Osteoblast (primary cell): ENCODE data around the gene KHDRBS1. TPM values are rescaled to one million over a fixed set of nuclear protein-coding genes. Genes with fewer than 3 reads are reported as not detected.

Source experiments
- DNase-seq: peaks from one replicate; pipeline ENCODE4 v3.0.0; 2011; ENCODE audit warnings: low spot score, mixed read lengths; ENCODE audit not compliant: insufficient read length; ENCODE audit errors: missing footprints
- H2AFZ ChIP-seq: 2 replicates; pipeline ENCODE4 v1.6.0; 2011; ENCODE audit warnings: mild to moderate bottlenecking, low read length
- H3K27ac ChIP-seq: 2 replicates; pipeline ENCODE4 v1.5.1; 2011; ENCODE audit warnings: mild to moderate bottlenecking, low read depth, low read length, moderate library complexity
- H3K27me3 ChIP-seq: 2 replicates; pipeline ENCODE4 v1.6.0; 2012; ENCODE audit warnings: mild to moderate bottlenecking, control low read depth, inconsistent platforms, low read length, moderate library complexity; ENCODE audit not compliant: insufficient read depth
- H3K36me3 ChIP-seq: 2 replicates; pipeline ENCODE4 v1.5.1; 2011; ENCODE audit warnings: mild to moderate bottlenecking, low read length, control low read depth, moderate library complexity; ENCODE audit not compliant: insufficient read depth
- H3K4me1 ChIP-seq: 2 replicates; pipeline ENCODE4 v1.5.1; 2011; ENCODE audit warnings: mild to moderate bottlenecking, low read length, control low read depth, moderate library complexity; ENCODE audit not compliant: insufficient read depth
- H3K4me2 ChIP-seq: 2 replicates; pipeline ENCODE4 v1.6.0; 2011; ENCODE audit warnings: mild to moderate bottlenecking, low read length; ENCODE audit not compliant: insufficient read depth
- H3K4me3 ChIP-seq: fragments of 200-600 bp; sonication (generic); 3 replicates; pipeline ENCODE4 v1.5.1; 2012; ENCODE audit warnings: mild to moderate bottlenecking, low read length, inconsistent platforms; ENCODE audit not compliant: insufficient read depth
- H3K79me2 ChIP-seq: 2 replicates; pipeline ENCODE4 v1.6.0; 2012; ENCODE audit warnings: mild to moderate bottlenecking, low read length, control low read depth, inconsistent platforms; ENCODE audit not compliant: insufficient read depth
- H3K9me3 ChIP-seq: 2 replicates; pipeline ENCODE4 v1.5.1; 2011; ENCODE audit warnings: low read depth, low read length, control low read depth
- H4K20me1 ChIP-seq: 2 replicates; pipeline ENCODE4 v1.6.0; 2012; ENCODE audit warnings: mild to moderate bottlenecking, low read length, control low read depth; ENCODE audit not compliant: insufficient read depth
- small RNA-seq: library from RNA; depleted of rRNA; stranded (forward); fragments of <200 nt; gene quantifications from one replicate; pipeline ENCODE3, GENCODE V24; 2012
- total RNA-seq: library from RNA; depleted of rRNA; stranded (reverse); fragments of >200 nt; gene quantifications from 2 replicates; pipeline ENCODE4 v1.2.3, GENCODE V29; 2012
- TF ChIP-seq, protein P1 (sequence below): IDR thresholded peaks from 2 replicates; pipeline ENCODE4 v1.5.1; 2011; ENCODE audit warnings: mild to moderate bottlenecking, low read depth, low read length, moderate library complexity; ENCODE audit errors: extremely low read depth

KHDRBS1 gene
- total RNA-seq, 1 donor = 52.8 TPM

DNA sequence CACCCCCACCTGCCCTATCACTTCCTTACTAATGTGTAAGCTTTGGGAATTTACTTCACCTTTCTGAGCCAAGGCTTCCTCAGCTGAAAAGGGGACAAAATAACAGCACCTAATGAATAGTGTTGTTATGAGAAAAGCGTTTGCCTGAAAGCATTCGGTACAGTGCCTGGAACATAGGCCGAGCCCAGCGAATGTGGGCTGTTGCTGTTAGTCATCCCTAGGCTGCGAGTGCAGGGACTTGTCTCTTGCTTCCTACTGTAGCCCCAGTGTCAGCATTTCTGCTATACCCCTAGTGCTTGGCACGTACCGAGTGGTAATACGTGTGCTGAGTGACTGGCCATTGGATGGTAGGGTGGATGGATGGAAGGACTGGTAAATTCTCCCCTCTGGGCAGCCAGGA is 77.5 kb downstream of the KHDRBS1 start:
- DNase-seq = no peak
- no peaks in the 10 kb centered on the region for H3K9me3 ChIP-seq
- TF ChIP-seq, protein P1, sequence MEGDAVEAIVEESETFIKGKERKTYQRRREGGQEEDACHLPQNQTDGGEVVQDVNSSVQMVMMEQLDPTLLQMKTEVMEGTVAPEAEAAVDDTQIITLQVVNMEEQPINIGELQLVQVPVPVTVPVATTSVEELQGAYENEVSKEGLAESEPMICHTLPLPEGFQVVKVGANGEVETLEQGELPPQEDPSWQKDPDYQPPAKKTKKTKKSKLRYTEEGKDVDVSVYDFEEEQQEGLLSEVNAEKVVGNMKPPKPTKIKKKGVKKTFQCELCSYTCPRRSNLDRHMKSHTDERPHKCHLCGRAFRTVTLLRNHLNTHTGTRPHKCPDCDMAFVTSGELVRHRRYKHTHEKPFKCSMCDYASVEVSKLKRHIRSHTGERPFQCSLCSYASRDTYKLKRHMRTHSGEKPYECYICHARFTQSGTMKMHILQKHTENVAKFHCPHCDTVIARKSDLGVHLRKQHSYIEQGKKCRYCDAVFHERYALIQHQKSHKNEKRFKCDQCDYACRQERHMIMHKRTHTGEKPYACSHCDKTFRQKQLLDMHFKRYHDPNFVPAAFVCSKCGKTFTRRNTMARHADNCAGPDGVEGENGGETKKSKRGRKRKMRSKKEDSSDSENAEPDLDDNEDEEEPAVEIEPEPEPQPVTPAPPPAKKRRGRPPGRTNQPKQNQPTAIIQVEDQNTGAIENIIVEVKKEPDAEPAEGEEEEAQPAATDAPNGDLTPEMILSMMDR = no peak
- H3K79me2 ChIP-seq = no peaks in the 10 kb centered on the region
- H4K20me1 ChIP-seq = no peaks in the 10 kb centered on the region
- no peaks in the 10 kb centered on the region for H3K27me3 ChIP-seq
- H3K4me3 ChIP-seq = no peak overlapping the region
- H3K36me3 ChIP-seq = peaks cover 45% of the 10 kb centered on the region
- H3K27ac ChIP-seq = no peak overlapping the region
- no peaks in the 10 kb centered on the region for H3K4me1 ChIP-seq
- H3K4me2 ChIP-seq = no peak overlapping the region
- no peak overlapping the region for H2AFZ ChIP-seq

DNA sequence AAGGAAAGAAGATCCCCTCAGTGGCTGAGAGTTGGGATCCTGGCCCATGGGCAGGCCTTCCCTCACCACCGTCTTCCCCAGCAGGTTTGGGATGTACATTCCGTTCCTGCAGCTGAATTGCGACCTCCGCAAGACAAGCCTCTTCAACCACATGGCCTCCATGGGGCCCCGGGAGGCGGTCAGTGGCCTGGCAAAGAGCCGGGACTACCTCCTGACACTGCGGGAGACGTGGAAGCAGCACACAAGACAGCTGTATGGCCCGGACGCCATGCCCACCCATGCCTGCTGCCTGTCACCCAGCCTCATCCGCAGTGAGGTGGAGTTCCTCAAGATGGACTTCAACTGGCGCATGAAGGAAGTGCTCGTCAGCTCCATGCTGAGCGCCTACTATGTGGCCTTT is 77.9 kb downstream of the KHDRBS1 start:
- H4K20me1 ChIP-seq = no peaks in the 10 kb centered on the region
- no peaks in the 10 kb centered on the region for H3K9me3 ChIP-seq
- TF ChIP-seq, protein P1 = no peak
- no peaks in the 10 kb centered on the region for H3K79me2 ChIP-seq
- no peaks in the 10 kb centered on the region for H3K27me3 ChIP-seq
- no peaks in the 10 kb centered on the region for H3K4me1 ChIP-seq
- H3K4me2 ChIP-seq = no peak overlapping the region
- no peak overlapping the region for H3K4me3 ChIP-seq
- no peak for DNase-seq
- H2AFZ ChIP-seq = no peak overlapping the region
- no peak overlapping the region for H3K27ac ChIP-seq
- peaks cover 48% of the 10 kb centered on the region for H3K36me3 ChIP-seq

Small RNA genes lying within 50 kb of the gene (small RNA-seq; reads per million reads assigned to genes)
- gene MIR5585 = not detected
- gene RF00017 = not detected

Other genes with a start within 250 kb of the KHDRBS1 start
- gene ADGRB2, start 249.5 kb upstream of the KHDRBS1 start, total RNA-seq = 5.8 and 7.4 TPM in 2 replicates
- 58.6 and 67.8 TPM in 2 replicates for gene SPOCD1, start 197.8 kb upstream of the KHDRBS1 start, total RNA-seq
- gene PTP4A2, start 75.5 kb upstream of the KHDRBS1 start, total RNA-seq = 539 and 568 TPM in 2 replicates
- gene TMEM39B, start 59.1 kb downstream of the KHDRBS1 start, total RNA-seq = 4.7 and 5.6 TPM in 2 replicates
- 64.8 and 65.5 TPM in 2 replicates for gene KPNA6, start 94.2 kb downstream of the KHDRBS1 start, total RNA-seq
- 136 and 140 TPM in 2 replicates for gene TXLNA, start 165.8 kb downstream of the KHDRBS1 start, total RNA-seq
- 8.0 and 11.8 TPM in 2 replicates for gene CCDC28B, start 186.7 kb downstream of the KHDRBS1 start, total RNA-seq
- gene IQCC, start 191.8 kb downstream of the KHDRBS1 start, total RNA-seq = 1.8 TPM in 2 replicates
- under 0.01 TPM in 1 of 2 replicates, not detected in the other for gene DCDC2B, start 195.2 kb downstream of the KHDRBS1 start, total RNA-seq
- gene TMEM234, start 208.5 kb downstream of the KHDRBS1 start, total RNA-seq = 21.5 and 24.2 TPM in 2 replicates
- 253 and 255 TPM in 2 replicates for gene EIF3I, start 208.5 kb downstream of the KHDRBS1 start, total RNA-seq
- 2.5 and 4.4 TPM in 2 replicates for gene FAM167B, start 233.4 kb downstream of the KHDRBS1 start, total RNA-seq
- gene LCK, start 237.4 kb downstream of the KHDRBS1 start, total RNA-seq = 0.29 TPM in 1 of 2 replicates, not detected in the other